Stimulated activated CD4-positive, alpha-beta T cell treated with anti-CD3 and anti-CD28 coated beads, Interleukin-2, amount 100 ng/mL, for 48 hours (primary cell): Measurements from ENCODE around the gene NPAS3.

Experiments used
- DNase-seq, 2 donors: peaks; one replicate each; pipeline ENCODE4 v3.0.0-alpha.2; 2020

The NPAS3 gene

DNA sequence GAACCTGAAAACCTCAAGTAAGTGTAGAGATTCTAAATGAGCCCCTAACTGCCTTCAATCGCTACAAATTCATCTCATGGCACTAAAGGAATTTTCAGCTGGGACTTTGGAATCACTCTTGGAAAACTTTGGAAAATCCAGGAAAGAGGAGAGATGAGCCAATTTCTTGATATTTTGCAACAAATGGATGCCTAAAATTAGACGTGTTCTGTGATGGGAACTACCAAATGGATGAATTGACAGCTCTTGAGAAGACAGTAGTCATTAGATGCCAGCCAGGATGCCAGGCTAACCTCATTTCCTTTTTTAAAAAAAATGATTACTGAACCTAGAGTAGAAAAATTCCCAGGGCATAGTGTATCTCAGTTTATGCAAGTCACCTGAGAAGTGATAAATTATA, 78.3 kb downstream of the NPAS3 start:
- DNase-seq, result no peak

DNA sequence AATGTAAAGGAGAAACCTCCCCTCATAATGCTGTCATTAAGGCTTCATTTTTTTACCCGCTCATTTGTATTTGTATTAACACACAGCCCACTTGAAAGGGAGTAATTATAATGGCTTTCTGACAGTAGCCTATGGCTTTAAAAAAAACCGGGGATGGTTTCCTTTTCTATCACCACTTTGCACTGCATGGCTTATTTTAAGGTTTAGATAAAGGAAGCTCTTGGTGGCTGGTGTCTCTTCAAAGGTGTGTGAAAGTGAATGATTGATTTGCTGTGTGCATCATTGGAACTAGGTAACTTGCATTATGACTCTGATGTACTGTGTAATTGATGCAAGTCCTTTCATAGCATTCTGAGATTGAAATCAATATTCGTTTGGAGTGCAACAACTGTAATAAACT, 80.7 kb downstream of the NPAS3 start:
- DNase-seq, result no peak

DNA sequence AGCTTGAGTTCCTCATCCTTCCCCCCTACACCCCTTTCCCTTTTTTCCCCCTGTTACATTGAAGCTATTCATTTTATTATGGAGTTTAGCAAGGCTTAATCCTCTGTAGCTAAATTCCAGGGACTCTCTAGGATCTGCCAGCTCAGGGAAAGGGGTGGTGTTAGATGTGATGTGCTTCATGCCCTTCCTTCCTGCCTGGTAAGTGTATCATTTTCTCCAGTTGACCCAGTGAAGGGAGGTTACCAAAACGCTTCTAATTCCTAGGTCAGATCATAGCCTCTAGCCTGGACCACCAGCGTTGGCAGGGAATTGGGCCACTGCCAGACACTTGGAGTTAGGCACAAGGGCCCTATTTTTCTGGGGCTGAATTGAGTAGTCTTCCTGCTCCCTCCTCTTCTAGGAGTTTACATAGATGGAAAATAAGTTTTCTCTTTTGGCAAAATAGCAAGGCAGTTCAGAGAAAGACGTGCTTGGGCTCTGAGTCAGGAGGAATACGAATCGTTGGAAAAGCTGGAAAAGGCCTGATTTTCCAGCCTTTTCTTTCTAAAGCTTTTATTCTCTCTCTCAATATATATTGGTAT, 88.3 kb downstream of the NPAS3 start:
- no peak for DNase-seq

DNA sequence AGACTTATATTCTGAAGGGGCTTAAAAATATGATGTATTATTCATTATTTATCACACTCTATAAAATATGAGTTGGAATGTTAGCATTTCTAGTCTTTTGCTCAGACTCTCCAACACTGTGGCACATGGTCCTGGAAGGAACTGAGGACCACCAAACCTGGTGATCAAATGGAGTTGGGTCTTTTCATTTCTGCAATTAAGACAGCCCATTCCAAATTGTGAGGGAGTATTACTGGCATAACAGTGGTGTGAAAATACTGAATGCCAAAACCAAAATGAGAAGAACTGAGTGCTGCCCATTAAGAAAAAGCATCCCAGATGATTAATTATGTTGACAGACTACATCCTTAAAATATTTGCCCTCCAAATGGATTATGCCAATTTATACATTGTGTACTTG, 90.8 kb downstream of the NPAS3 start:
- no peak for DNase-seq

DNA sequence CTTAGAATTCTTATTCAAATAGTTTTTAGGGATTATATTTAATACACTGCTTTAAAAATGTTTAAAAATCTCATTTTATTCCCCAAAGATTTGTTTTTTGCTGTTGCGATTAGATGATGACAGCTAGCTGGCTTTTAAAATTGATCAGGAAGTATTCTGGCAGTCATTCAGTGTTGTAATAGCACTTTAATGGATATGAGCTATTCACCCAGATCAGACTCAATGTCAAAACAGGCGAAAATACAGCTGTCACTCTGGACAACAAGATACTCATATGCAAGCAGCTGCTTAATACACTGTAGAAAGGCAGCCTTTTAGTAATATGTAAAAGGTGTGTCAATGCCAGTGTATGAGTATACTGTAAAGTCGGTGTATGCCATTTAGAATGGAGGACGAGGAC, 91.7 kb downstream of the NPAS3 start:
- DNase-seq, result no peak

DNA sequence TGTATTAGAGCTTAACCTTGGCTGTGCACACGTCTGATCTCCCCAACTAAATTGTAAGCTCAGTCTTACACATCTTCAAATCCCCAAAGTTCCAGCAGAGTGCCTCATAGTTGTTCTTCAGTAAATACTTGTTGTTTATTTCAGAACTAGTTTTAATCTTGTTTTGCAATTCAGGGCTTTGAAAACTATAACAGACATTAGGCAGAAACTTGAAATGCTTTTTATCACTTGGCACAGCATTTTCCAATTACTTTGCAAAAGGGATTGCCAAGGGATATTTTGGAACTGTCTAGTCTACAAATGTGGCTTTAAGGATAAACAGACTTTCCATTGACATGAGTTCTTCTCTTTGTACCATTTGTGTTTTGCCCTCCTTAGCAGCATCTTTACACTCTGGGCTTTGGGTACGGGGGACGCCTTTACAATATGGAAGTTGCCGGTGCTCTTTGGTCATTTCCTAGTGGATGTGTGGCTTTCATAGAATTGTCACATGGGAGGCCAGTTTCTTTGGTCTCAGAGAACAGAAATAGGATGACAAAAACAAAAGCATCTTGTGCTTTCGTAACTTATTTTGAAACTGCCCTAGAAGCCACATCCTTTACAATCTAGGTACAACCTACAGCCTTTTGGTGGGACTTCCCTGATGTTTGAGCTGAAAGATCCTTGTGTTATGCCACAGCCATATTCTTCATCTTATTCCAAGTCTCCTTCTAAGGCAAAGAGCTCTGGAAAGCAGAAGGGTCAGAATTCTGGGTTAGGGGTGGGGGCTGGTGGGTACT, 96.9 kb downstream of the NPAS3 start:
- no peak for DNase-seq

DNA sequence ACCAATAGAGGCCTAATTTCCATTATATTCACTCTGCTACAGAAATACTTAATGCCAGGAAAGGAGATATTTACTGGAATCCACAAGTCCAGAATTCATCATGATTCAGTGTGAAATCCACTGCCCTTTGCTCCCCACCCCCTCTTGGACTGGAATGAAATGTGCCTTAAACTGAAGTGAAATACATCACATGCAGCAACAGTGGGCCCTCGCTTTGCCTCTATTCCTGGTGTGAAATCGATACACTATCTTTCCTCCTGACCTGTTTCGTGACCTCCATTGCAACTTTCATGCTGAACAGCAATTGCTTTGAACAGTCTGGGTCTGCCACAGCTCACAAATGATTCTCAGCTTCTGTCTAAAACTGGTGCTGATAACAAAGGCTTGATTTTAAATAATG, 100.6 kb downstream of the NPAS3 start:
- no peak for DNase-seq

DNA sequence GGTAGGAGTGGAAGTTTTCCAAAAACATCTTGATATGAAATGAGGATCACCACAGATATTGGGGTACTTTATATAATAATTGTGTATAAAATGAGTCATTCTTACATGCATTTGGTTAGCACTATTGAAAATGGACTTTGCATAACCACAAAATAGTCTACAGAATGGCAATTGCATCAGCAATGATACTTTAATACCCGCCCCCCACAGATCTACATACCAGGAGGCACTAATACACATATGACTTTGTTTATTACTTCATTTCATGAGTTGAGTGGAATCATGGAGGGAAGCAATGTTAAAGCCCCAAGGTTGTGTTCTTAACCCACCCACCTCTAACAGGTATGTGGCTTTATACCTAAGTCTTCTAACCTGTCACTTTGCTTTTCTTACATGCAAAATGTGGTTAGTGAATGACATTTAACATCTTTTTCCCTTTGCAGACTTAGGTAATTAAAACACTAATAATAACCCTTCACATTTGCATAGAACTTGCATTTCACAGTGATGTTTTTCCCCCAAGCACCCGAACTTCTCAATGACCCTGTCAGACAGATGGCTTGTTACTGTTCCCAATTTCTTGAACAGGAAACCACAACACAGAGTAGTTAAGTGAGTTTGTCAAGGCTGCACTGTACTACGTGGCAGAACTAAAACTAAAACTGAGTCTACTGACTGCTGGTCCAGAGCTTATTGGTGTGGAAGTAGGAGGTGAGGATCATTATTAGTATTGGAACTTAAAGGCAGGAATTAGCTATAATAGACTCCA, 101.9 kb downstream of the NPAS3 start:
- DNase-seq, result no peak

DNA sequence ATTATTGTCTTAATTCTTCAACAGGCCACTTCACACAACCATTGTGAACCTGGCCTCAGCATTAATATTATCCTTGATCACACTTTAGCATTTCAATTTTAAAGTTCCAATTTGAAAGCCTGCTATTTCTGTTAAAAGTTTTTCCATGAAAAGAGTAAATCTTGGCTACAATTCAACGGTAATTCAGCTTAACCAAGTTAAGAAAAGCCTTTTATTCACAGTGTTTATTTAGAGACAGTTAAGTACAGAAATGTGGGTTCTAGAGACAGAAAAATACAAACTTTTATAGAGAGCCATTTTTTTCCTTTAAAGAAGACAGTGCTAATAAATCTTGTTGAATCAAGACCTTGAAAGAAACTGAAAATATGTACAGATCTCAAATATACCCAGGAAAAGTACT, 103.9 kb downstream of the NPAS3 start:
- DNase-seq, result no peak

DNA sequence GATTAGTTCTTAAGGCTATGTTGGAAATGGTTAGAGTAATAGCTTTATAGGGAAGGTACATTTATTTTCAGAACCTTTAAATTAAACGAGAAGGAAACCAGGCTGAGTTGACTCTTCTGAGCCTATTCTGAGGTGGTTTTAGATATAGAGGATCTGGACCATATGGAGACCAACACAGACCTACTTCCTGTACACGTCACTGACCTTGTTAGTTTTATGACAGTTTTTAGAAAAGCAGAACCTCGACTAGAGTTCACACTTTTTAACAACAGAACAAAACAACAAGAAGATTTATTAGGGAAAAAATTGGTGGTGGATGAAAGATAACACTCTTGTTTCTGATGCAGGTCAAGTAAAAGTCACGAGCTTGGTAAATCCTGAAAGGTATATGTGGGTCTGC, 107.1 kb downstream of the NPAS3 start:
- DNase-seq, result no peak

DNA sequence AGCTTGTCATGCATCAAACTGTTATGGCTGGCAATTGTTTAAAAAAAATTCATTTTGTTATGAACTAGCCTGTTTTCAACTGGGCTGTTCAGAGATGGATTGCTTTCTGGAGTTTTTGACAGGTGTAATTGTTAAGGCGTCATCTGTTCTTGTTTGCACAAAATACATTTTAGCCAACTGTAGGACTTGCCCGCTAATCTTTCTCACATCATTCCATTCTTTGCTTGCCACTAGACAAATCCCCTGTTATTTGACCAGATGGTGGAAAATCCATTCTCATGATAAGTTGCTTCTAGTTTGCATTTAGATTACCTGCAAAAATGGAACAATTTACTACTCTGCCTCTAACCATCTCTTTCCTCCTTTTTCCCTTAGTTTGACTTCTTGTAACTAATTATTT, 114.3 kb downstream of the NPAS3 start:
- no peak for DNase-seq

DNA sequence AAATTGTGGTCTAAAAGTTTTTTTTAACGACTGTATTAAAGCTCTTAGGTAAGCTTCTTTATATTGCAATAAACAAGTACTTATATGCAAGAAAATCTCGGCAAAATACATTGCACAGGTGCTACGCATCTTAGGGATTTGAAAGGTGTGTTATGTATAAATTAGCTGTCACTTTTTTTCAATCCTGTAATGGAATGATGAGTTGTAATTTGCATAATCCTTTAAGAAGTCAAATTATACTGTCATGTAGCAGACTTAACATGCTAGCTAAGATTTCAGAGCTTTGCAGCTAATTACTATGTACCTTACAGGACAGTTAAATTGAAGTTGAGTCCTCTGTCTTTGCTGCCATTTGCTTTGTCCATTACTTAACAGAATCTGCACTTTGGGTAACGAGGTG, 117.5 kb downstream of the NPAS3 start:
- no peak for DNase-seq

DNA sequence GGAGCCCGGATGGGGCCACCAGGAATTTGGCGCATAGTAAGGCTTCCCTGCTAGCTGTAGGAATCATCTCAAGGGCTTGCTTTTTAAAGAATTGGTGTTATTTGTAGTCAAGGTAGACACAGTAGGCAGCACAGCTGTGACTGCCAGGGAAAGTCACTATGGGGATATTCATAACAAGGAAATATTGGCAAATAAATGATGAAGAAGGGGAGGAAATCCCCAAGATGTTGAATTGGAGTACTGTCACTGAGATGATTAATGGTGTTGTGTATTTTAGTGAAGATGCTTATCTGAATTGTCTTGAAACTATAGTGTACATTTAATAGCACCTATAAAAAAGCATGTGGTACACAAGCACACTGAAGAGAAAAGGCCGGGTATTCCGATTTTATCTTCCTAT, 118.9 kb downstream of the NPAS3 start:
- DNase-seq, result no peak

DNA sequence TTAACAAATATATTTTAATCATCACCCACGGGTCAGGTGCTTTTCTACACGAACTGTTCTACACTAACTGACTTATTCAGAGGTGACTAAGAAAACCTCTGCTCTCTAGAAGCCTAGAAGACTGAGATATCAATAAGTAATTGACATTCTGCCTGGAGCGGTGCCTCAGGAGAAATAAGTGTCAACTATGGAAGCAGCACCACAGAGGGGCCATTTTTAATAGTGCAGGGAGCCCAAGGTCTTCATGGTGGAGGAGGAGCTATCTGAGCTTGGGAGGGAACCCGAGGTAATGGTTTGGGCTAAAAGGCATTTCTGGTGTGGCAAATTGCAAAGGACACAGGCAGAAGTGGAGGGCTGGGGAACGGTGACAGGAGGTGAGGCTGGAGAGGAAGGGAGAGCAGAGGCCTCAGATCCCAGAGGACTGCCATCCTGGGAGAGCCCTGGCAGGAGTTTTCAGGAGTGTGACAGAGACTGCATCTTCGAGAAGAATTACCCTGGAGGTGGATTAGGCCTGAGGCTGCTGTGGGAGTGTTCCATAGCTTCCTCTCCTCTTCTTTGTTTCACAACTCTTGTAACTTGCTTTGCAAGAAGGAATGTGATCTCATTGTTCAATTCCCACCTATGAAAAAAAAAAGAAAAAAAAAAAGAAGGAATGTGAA, 123.1 kb downstream of the NPAS3 start:
- no peak for DNase-seq

DNA sequence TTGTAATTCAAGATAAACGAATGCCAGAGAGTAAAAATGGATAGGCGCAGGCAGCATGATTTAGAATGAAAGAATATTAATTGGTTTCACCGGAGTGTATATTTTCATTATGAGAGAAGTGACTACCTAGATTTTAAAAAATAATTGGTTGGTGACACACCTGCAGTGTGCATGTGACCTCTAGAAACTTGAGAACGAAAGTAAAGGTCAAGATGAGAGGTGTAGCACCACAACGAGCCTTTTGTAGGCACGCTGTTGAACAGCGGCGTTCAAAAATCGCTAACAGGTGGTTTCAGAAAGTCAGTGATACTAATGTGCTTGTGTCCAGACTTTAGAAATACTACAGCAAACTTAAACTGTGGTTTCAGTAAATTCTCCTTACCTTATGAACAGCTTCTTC, 123.8 kb downstream of the NPAS3 start:
- no peak for DNase-seq

DNA sequence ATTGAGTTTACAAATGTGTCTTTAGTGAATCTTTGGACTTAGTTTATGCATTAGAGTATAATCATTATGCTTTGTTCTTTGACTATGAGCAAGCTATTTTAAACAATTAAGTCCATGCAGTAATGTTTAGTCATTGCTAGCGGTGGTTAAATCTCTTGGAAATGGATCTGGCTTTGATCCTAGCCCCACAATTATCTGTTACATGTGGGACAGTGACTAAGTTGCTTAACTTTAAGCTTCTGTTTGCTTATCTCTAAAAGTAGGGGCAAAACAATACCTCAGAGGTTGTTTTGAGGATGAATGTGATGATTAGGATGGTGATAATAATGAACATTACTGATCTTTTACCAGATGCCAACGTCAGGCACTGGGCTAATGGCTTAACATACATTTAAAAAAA, 124.2 kb downstream of the NPAS3 start:
- DNase-seq, result no peak

DNA sequence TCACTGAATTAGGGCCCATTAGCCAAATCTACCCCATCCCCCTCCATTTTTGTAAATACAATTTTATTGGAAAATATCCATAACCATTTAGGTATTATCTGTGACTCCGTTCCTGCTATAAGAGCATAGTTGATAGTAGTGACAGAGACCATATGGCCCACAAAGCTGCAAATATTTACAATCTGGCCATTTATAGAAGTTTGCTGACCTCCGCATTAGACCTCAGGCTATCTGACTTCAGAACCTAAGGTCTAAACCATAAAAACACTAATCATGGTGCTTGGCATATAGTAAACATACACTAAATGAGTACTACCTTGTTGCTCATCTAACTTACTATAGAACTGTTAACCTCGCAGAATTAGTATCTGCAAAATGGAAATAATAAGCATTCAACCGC, 124.8 kb downstream of the NPAS3 start:
- DNase-seq, result no peak

DNA sequence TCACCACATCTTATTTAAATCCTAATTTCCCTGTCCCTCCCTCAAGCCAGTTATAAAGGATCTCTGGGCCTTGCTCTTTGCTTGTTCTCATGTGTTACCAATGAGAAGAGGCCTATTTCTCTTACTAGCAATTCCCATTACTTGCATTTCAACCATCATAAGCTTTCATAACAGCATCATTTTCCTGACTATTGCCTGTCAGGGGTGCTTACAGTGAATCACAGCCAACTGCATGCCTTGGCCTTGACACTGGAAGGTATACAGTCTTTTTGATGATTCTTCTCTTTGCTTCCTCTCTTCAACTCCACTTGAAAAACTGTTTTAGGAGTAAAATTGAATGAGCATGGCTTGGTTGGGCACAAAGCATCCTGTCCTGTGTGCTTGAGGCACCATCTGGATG, 127.0 kb downstream of the NPAS3 start:
- no peak for DNase-seq

DNA sequence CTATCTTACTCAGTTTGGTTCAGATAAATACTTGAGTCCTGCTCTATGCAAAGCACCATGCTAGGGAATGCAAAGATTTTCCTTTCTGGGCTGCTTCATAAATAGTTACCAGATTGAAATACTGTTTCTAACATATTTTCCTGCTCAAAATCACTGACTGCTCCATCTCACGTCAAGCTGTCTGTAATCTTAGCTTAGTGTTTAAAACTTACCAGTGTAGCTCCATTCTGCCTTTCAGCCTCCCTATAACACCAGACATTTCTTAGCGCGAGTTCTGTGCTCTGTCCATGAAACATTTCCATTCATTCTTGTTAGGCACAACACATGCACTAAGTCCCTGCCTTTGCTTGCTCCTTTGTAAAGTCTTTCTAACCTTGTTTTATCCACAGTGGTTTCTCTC, 129.4 kb downstream of the NPAS3 start:
- DNase-seq, result no peak

DNA sequence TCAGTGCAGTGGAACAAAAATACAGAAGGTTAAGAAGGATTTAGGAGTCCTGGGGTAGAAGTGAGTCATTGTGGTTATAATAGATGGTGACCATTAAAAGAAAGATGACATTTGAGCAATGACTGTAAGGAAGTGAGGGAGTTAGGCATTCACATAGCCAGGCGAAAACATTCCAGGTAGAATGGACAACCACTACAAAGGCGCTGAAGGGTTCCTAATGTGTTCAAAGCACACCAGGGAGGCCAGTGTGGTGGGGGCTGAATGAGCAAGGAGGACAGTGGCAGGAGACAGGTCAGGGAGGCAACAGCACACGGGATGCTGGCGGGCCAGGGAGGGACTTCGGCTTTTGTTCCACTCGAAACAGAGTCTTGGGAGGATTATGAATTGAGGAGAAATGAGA, 129.9 kb downstream of the NPAS3 start:
- DNase-seq, result no peak

DNA sequence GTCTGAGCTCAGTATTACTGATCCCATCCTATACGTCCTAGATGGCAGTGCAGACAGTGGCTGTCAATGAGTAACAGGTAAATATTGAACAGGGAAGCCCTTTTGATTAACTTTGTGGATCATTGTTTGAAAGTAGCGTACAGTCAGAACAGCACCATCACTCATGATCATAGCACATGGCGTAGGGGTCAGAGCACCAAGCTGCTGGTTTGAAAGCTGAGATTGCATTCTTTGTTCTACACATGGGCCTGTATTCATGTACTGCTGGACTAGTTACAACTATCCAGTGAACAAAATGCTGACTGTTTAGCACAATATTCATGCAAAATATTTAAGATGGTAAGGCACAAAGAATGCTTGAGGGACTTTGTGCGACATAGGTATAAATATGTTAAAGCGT, 131.8 kb downstream of the NPAS3 start:
- no peak for DNase-seq

DNA sequence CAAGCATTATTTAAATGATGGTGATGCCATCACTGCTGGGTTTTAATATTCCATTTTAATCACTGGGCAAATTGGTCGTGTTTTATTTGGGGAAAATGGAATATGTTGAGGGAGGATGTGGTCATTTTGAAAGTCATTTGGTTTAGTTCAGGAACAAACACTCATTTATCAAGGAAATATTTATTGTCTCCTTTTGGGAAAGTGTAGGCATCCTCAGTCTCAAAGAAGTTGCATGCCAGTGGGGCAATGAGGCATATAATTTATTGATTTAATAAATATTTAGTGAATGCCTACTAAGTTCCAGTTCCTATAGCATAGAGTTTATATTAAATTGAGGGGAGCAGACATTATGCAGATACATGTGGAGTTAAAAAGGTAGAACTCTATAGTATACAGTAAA, 134.3 kb downstream of the NPAS3 start:
- DNase-seq, result no peak

DNA sequence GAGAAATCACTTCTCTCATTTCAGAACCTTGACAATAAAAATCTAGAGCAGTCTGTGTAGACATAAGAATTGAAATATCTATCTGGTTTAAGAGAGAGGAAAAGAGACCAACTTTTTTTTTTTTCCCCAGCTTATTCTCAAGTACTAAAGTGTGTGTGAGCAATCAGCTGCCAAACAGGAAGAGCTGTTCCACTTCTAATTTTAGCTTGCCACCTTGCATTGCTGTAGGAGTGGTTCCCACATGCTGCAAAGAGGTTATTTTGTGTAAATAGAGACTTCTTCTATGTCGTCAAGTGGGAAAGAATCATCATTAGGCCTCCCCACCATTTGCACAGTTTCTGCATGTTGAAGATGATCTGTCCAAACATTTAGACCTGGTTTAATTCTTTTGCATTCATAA, 142.6 kb downstream of the NPAS3 start:
- no peak for DNase-seq

DNA sequence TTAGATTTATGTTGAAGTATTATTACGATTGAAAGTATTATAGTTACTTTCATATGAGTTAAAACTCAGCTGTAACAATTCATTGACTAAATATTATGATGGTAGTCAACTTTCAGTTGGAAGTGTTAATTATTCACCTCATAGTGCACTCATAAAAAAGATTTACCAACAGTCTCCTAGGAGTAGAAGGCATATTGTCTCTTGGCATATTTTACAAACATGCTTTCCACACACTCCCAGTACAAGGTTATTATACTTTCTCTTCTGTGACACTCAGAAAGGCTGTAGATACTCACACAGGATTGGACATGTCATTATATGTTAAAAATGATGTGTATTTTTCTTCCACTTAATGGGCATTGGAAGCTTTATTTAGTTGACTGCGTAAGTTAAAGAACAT, 147.1 kb downstream of the NPAS3 start:
- DNase-seq, result no peak
